GM19240 (cell line): ENCODE data around the gene ZNF213.

Experiments used
- DNase-seq: peaks from one replicate; pipeline ENCODE4 v3.0.0; 2011; ENCODE audit warnings: low spot score; ENCODE audit not compliant: insufficient read length

Gene ZNF213

GRCh38 chr16:3134338-3135125 lies at the start of gene ZNF213:
ZNF213 (plus strand) TSS chr16:3135029; CDS start chr16:3137281, 2,252 bp downstream.
- peak; percentile 98 for DNase-seq

GRCh38 chr16:3085868-3086595 lies 48.8 kb upstream of the ZNF213 start:
- no peak for DNase-seq

DNA sequence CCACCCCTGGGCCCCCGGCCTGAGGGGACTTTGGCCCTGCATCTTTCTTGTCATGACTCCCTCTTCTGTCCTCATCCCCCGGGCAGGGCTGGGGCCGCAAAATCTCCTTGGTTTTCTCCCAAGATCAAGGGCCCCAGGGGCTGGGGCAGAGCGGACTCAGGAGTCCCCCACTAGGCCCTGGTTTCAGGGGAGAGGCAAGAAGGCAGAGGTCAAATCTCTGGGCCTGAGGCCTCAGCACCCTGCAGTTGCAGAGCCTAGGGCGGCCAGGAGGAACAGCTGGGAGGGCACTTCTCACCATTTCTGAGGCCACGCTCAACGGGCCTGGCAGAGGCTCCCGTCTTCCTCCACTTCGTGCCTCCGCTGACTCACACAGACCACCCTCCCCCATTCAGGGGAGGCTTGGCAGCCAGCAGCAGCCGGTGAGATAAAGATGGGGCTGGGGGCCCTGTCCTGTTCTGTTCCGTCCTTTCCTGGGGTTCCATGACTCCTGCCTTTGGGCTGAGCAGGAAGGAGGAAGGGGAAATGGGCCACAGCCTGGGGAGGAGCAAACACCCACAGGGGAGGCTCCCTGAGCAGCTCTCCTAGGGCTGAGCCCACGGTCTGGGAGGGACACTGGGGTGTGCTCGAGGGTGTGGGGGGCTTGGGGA lies 48.1 kb upstream of the ZNF213 start:
- DNase-seq, result no peak

- DNase-seq, result no peak
These were observed 47.3 kb upstream of the ZNF213 start for GRCh38 chr16:3087243-3088235.

- DNase-seq, result no peak
These were observed 46.4 kb upstream of the ZNF213 start for GRCh38 chr16:3088450-3088849.

- DNase-seq, result no peak
These were observed 45.7 kb upstream of the ZNF213 start for GRCh38 chr16:3088925-3089716.

GRCh38 chr16:3089717-3090592 lies 44.9 kb upstream of the ZNF213 start:
- no peak for DNase-seq

DNA sequence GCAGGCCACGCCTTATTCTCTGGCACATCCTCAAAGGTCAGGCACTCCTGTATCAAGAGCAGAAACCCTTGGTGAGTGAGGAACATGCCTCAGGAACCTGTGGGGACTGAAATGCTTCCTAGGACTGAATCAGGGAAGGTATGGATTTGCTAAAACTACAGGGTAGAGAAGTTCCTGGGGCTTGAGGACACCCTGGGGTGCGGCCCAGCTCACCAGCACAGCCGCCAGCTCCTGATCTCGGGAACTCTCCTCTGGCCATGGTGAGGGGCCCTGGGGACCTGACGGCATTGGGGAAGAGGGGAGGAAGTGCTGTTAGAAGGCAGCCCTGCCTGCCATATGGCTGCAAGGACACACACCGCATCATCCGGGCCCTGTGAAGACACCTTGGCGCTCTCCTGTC lies 43.3 kb upstream of the ZNF213 start:
- DNase-seq, result no peak

DNA sequence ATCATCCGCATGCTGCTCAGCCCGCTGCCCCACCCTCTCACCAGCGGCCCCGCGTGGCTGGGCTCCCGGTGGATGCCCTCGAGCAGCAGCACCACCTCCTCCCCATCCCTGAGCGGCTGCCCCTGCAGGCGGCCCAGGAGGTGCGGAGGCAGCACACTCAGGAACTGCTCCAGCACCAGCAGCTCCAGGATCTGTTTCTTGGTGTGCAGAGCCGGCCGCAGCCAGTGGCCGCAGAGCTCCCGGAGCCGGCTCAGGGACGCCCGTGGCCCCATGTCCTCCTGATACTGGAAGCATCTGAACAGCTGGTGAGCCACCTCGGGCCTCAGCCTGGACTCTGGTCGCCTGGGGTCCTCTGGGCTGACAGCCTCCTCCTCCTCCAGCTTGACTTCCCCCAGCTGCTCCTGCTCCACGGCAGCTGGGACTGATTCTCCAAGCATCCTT lies 42.3 kb upstream of the ZNF213 start:
- no peak for DNase-seq

DNA sequence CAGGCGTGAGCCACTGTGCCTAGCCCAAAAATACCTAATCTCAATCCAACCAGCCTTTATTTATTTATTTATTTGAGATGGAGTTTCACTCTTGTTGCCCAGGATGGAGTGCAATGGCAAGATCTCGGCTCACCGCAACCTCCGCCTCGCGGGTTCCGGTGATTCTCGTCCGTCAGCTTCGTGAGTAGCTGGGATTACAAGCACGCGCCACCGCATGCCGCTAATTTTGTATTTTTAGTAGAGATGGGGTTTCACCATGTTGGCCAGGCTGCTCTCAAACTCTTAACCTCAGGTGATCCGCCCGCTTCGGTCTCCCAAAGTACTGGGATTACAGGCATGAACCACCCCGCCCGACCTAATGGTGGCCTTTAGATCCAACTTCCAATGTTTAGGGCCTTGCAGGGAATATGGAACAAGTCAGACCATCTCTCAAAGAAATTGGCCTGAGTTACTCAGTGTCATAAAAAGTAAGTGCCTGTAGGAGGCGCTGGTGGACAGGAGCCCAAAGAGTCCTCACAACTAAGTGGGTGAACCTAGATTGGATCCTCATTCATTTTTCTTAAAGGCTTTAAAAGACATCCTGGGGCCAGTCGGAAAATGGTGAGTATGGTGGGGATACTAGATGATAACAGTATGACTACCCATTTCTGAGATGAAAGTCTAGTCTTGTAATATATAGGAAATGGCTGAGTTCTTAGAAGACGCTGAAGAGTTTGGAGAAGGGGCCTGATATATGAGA lies 40.4 kb upstream of the ZNF213 start:
- DNase-seq, result no peak

- DNase-seq, result peak; percentile 95
These were observed 39.0 kb upstream of the ZNF213 start for GRCh38 chr16:3095869-3096268.

GRCh38 chr16:3096362-3096761 lies 38.5 kb upstream of the ZNF213 start:
- no peak for DNase-seq

- DNase-seq, result no peak
These were observed 37.6 kb upstream of the ZNF213 start for GRCh38 chr16:3097266-3097665.

DNA sequence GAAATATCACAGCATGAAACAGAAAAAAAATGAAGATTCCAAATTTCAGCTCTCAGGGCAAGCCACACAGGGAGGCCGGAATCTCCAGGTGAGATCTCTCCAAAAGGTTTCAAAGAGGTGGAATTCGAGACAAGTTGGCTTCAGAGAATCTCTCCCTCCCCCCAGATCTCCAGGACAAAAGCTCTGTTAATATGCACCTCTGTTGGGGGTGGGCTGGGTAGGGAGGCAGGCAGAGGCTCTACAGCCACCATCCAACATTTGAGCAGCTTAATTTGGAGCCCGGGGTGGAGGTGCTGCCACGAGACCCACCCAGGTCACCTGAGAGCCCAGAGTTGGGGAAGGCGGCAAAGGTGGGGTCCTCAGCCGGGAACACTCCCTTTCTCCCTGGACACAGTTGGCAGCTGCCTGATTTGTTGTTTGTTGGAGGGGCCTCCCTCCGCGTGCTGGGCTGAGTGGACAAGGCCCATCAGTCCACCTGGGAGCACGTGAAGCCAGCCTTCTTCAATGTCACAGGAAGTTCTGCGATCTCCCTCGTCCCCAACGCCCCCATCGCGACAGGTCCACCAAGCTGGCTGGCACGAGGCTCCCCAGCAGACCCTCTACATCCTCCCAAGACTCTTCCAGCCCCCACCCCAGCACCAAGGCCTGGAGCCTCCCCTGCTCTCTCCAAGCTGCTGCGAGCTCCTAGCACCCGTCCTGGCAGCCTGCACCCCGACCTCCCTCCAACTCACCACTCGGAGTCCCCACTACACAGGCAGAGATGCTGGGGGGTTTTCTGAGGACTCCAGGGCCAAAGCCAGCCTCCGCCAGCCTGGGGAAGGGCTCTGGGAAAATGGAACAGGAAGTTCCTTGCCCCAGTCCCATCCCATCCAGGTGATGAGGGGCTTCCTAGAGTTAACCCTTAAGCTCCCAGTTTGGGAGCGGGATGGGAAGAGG lies 36.1 kb upstream of the ZNF213 start, which contains the start of gene ZSCAN10:
ZSCAN10 (minus strand) TSS at position 836 of the 936 bp plus-strand sequence. CDS start 6,357 bp downstream, outside the sequence.
- no peak for DNase-seq

GRCh38 chr16:3099395-3099731 lies 35.5 kb upstream of the ZNF213 start:
- DNase-seq, result no peak

DNA sequence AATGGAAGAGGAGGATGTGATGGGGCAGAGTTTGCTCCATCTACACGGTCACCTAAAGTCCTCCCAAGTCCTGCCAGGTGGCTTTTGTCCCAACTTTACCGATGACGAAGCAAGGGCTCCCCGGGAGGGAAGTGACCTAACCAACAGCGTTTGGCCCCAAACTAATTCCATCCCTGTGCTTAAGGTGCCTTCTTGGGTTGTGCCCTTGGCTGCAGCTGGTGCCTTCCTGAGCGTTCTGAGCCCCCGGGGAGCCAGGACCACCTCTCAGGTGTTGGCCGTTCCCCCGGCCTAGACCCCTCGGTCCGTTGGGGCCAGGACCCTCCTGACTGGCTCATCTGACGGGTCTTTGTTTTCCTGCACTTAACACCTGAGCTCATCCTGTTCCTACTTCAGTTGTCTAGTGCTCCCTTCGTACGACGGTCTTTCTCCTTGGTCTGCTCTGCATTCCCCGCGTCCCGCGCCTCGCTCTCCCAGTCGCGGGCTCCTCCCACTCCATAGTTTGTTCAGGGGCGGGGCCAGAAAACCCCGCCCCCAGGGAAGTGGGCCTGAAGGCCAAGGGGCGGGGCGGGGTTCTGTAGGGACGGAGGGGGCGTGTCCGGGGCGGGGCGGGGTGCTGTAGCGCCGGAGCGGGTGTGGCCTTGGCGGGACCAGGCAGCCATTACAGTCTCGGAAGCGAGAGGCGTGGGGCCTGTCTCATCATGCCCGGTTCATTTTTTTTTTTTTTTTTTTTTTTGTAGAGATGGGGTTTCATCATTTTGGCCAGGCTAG lies 34.9 kb upstream of the ZNF213 start:
- DNase-seq, result peak; percentile 88
